Measurements from ENCODE around the gene ZNF500.
"Not testable (repeated sequence)": the region's sequence is repeated elsewhere in the genome, so short reads cannot be mapped to it uniquely, and the experiment has no call there.

The ZNF500 gene

DNA sequence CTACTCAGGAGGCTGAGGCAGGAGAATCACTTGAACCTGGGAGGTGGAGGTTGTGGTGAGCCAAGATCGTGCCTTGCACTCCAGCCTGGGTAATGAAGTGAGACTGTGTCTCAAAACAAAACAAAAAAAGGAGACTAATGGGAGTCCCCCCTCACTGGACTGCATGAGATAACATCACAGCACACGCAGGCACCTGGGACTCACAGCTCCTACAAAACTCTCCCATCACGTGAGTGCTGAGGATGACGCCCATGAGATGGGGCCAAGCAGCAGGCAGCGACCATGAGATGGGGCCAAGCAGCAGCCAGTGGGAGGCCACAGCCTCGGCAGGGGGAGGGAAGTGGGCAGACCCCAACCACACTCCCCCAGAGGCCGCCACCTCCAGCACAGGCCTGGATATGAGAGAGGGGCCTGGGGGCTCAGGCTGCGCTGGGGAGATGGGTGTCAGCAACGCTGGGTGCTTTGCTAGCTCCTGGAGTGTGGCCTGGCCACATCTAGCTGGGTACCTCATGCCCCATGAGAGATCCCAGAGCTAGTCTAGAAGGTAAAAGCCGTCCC is 17.2 kb downstream of the ZNF500 start:
- no peak for FAIRE-seq
- TF ChIP-seq POLR2A (IDR thresholded peaks at IDR 0.05; ENCODE audit: low read depth, low read length) = no peak
- no peak for DNase-seq (ENCODE audit: insufficient read length, low spot score)

DNA sequence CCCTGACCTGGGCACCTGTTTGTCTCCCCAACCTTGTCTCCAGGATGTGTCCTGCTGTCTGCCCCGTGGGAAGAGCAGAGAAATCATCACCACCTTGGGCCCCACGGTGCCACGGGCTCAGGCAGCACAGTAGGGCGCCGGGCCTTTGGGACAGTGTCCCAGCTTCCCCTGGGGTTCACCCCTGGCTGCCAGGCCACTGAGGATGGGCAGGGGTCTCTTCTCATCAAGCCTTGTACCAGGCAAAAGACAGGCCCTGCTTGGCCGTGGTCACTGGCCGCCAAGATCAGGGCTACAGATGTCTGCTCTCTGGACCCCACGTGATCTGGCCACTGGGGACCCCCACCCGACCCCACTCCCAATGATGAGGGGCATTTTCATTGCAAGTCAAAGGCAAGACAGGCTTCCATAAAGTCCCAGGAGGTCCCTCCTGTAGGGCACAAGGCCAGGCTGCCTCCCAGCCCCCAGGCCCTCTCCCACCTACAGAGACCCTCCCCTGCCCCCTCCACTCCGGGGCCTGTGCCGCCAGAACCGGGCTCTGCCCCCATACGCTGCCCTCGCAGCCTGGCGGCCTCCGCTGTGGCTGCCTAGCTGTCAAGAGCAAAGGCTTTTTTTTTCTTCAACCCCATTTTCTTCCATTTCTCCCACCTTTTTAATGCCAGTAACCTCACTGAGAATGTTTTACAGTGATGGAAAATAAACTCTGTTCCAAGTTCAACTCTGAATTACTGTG is 18.1 kb downstream of the ZNF500 start:
- TF ChIP-seq POLR2A (IDR thresholded peaks at IDR 0.05; ENCODE audit: low read depth, low read length) = no peak
- FAIRE-seq = no peak
- DNase-seq (ENCODE audit: insufficient read length, low spot score) = no peak

DNA sequence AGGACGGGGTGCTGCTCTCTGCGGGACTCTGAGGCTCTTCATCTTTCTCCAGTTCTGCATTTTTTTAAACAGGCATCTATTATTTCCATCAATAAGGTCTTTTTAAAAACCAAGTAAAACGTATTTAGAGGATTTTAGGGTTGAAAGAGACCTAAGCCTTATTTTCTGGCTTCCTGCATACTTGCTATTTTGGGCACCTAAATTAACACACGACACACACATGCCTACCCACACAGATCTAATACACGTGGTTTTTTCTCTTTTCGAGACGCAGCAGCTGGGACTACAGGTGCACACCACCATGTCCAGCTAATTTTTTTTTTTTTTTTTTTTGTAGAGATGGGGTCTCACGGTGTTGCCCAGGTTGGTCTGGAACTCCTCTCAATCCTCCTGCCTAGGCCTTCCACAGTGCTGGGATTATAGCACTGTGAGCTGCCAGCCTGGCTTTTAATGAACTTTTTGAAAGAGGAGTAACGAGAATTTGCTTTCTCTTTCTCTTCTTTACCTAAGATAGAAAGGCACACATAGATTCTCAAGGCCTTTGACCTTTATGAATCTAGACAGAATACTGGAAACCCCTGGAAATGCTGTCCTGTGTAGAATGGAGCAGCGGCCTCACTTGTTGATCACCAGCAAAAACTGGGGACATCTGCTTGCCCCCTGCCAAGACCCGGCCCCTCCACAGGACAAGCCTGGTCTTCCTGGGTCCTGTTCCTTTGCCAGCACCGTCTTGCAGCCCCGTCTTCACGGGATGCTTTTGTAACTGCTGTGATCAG is 18.9 kb downstream of the ZNF500 start:
- no peak for TF ChIP-seq POLR2A (IDR thresholded peaks at IDR 0.05; ENCODE audit: low read depth, low read length)

DNA sequence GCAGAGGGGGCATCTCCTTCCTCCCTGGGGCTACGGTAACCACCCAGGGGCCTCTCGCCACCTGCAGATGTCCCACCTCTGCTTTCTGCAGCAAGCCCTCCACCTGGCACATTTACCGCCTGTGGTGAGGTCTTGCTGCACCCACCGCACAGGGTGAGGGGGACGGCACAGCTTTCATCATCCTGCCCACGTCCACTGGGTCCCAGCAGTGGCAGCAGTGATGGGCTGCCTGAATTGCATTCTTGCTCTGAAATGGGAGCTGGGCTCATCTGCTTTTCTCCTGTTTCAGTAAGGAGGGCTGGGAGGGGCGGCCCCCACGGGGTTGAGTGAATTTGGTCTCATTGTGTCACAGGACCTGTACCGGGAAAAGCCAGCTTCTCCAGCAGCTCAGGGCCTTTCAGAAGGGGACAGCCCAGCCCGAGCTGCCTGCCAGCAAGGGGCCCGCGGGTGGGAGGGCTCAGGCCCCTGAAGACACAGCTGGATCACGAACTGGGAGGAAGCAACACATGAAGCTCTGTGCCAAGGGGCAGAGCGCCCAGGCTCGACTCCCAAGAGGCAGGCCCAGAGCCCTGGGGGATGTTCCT is 19.9 kb downstream of the ZNF500 start:
- no peak for FAIRE-seq
- no peak for DNase-seq (ENCODE audit: insufficient read length, low spot score)
- TF ChIP-seq POLR2A (IDR thresholded peaks at IDR 0.05; ENCODE audit: low read depth, low read length) = no peak

More for the DNA sequence above, 18.9 kb downstream of the ZNF500 start:
- no peak for FAIRE-seq
- no peak for DNase-seq (ENCODE audit: insufficient read length, low spot score)

DNA sequence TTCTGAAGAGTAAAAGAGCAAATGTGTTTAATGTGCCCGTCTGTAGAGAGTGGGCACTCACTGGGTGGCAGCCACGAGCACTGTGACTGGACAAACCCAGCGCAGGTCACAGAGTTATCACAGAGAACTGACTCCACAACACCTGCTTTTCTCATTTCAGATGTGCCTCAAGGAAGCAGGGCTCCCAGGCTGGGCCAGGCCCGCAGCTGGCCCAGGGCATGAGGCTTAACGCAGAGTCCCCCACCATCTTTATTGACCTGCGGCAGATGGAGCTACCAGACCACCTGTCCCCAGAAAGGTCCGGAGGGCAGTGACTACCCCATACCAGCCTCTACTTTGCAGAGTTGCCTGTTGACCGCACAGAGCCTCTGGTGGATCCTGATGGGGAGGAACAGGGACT is 20.7 kb downstream of the ZNF500 start:
- no peak for FAIRE-seq
- no peak for TF ChIP-seq POLR2A (IDR thresholded peaks at IDR 0.05; ENCODE audit: low read depth, low read length)
- no peak for DNase-seq (ENCODE audit: insufficient read length, low spot score)

DNA sequence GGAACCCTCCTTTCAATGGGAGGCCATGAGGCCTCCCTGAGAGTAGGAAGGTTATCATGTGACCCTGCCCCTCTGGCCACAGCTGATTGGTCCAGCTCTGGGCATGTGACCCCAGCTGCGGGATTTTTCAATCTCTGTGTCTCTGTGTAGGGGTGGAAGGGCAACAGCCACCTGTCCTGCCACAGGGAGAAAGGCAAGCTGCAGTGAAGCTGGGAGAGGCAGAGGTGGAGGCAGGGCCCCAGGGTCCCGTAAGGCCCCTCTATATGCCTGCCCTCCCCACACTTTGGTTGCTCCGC is 21.7 kb downstream of the ZNF500 start:
- FAIRE-seq (no peak), DNase-seq (ENCODE audit: insufficient read length, low spot score) (no peak)
- TF ChIP-seq POLR2A (IDR thresholded peaks at IDR 0.05; ENCODE audit: low read depth, low read length) = no peak

DNA sequence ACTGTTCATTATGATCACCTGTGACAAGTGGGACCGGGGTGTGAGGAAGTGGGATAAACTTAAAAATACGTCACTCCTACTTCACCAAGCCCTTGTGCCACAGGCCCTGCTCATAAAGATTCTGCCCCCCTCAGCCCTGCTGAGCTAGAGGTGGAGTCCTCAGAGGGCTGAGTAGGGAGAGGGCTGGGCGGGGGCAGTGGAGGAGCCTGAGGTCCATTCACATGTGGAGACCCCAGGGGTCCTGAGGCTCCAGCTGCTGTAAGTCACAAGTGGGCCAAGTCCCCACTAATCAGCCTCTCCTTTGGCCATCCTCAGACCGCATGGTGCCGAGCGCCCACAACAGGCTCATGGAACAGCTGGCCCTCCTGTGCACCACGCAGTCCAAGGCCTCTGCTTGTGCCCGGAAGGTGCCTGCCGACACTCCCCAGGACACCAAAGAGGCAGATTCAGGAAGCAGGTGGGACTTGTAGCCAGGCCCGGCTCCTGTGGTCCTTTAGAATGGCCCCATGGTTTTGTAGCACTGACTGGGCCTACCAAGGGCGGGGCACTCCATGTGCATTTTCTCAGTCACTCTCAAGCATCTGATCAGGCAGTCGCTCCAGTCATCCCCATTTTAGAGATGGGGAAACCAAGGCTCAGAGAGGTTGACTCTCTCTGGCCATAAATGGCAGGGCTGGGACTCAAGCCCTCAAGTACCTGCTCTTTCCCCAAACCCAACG is 22.2 kb downstream of the ZNF500 start:
- no peak for DNase-seq (ENCODE audit: insufficient read length, low spot score)
- TF ChIP-seq POLR2A (IDR thresholded peaks at IDR 0.05; ENCODE audit: low read depth, low read length) = no peak

DNA sequence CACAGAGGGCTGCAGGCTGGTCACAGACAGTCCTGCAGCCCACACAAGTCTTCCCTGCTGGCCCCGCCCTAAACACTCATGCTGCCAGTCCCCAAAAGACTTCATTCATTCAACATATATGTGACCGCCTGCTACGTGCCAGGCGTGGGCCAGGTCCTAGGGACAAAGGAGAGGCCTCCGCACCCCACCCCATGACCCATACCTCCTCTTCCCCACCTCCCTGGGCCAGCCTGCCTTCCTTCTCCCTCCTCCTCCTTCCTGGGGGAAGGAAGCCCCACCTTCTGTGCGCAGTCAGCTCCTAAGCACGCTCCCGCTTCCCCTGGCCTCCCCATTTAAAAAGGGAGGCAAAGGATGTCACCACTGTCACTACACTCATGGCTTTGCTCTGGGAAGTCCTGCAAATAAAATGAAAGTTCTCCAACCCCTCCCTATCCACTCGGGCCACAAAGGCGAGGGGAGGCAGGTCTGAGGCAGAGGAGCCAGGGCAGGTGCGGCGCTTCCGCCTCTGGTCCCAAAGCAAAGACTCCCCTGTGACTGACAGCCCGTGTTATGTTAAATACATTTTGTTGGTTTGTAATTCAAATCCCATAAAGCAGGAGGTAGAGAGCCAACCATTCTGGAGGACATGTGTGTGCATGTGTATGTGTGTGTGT is 23.6 kb downstream of the ZNF500 start:
- no peak for TF ChIP-seq POLR2A (IDR thresholded peaks at IDR 0.05; ENCODE audit: low read depth, low read length)
- DNase-seq (ENCODE audit: insufficient read length, low spot score) (no peak), FAIRE-seq (no peak)

More for the DNA sequence above, 22.2 kb downstream of the ZNF500 start:
- FAIRE-seq = no peak

DNA sequence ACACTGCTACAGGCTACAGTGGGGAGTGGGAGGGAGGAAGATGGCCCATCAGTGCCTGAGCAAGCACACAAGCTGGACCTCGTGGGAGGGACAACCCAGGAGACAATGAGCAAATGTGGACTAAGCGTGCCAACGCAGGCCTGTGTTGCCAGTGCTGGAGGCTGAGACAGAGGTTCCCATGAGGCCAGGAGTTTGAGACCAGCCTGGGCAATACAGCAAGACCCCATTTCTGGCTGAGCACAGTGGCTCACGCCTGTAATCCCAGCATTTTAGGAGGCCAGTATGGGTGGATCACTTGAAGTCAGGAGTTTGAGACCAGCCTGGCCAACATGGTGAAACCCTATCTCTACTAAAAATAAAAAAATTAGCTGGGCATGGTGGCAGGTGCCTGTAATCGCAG is 28.6 kb downstream of the ZNF500 start:
- FAIRE-seq; DNase-seq (ENCODE audit: insufficient read length, low spot score): not testable (repeated sequence)

DNA sequence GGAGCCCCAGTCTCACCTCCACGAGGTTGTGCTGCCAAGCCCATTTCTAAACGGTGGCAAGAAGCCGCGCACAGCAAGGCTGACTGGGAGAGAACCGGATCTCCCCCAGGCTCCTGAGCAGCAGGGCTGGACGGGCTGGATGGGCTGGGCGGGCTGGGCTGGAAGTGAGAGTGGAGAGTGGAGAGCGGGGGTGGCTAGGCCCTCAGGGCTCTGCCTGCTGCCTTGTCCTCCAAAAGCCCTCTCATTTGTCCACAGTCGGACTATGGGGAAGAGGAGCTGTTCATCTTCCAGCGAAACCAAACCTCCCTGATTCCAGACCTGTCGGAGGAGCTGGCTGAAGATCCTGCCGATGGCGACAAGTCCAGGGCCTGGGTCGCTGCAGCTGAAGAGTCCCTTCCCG is 29.4 kb downstream of the ZNF500 start:
- FAIRE-seq (no peak), DNase-seq (ENCODE audit: insufficient read length, low spot score) (no peak)
- no peak for TF ChIP-seq POLR2A (IDR thresholded peaks at IDR 0.05; ENCODE audit: low read depth, low read length)

DNA sequence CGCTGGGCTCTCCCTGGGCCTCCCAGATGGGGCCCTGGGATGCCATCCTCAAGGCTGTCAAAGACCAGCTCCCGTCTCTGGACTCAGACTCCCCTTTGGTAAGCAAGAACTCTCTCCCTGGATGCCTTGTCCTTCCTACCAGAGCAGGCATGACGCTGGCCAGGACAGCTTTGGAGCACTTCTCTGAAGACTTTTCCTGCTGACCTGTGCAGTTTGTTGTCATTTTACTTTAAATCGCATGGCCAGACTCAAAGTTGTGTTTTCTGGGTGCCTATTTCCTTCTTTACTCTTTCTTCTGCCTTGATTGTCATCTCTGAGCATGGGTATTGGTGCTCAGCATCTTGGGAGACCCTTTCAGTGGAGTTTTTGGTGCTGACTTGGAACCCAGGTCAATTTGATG is 30.4 kb downstream of the ZNF500 start:
- no peak for DNase-seq (ENCODE audit: insufficient read length, low spot score)
- no peak for FAIRE-seq
- TF ChIP-seq POLR2A (IDR thresholded peaks at IDR 0.05; ENCODE audit: low read depth, low read length) = no peak

DNA sequence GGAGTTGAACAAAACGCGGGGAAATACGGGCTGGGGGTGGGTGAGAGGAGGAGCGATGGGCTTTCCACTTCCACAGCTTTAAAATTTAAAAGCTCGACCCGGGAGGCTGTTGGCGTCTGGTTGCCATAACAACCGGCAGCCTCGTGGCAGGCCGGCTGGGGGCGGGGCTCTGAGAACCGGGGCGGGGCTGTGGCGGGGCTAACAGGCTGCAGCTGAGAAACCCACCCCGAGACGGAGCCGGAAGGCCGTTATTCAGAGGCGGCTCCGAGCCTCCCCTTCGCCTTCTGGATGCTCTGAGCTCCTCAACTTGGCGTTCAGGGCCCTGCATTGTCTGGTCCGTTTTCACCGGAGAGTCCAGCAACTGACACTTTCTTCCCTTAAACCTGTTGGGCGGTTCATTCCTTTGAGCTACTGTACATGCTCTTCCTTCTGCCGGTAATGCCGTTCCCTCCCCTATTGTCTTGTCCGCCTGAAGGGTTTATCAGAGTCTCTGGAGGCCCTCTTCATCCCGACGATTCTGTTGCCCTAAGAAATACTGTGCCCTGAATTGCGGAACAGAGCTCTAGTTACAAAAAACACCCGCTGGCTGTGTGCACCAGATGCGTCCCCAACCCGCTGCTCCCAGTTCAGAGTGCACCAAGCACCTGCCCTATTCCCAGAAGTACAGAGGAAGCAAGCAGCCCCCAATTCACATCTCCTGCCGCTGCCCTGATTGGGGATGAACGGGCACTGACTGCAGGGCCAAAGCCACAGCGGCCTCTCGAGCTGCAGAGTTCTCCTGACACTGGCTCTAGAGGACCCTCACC is 32.0 kb downstream of the ZNF500 start:
- peak; percentile 60 for TF ChIP-seq POLR2A (IDR thresholded peaks at IDR 0.05; ENCODE audit: low read depth, low read length)
- DNase-seq (ENCODE audit: insufficient read length, low spot score) (peak; percentile 93), FAIRE-seq (no peak)

Data from H54 (cell line).